H1 (cell line): Measurements from ENCODE around the gene MVD. TPM values are rescaled to one million over a fixed set of nuclear protein-coding genes. Genes with fewer than 3 reads are reported as not detected.

Experiments used
- ATF2 ChIP-seq: IDR thresholded peaks from 2 replicates; pipeline ENCODE4 v1.6.1; 2012; ENCODE audit warnings: low read length, inconsistent platforms
- BRCA1 ChIP-seq: IDR thresholded peaks from 2 replicates; pipeline ENCODE4 v1.6.1; 2012; ENCODE audit warnings: low read depth, low read length, improper control_type of control experiment
- CBX5 ChIP-seq: fragments of 300-800, 300-1000 bp; sonication (generic); IDR thresholded peaks from 2 replicates; pipeline ENCODE4 v1.7.1; 2016; ENCODE audit warnings: antibody characterized with exemption, low read length, low read depth
- CBX8 ChIP-seq: fragments of 300-800, 300-1000 bp; sonication (generic); IDR thresholded peaks from 2 replicates; pipeline ENCODE4 v1.7.1; 2016; ENCODE audit warnings: low read depth, low read length, borderline replicate concordance
- CHD2 ChIP-seq: IDR thresholded peaks from 2 replicates; pipeline ENCODE4 v1.6.1; 2012; ENCODE audit warnings: low read length, improper control_type of control experiment
- CTBP2 ChIP-seq: IDR thresholded peaks from 2 replicates; pipeline ENCODE4 v1.7.0; 2011; ENCODE audit warnings: borderline replicate concordance, mild to moderate bottlenecking, moderate library complexity, mixed read lengths, low read length; ENCODE audit not compliant: insufficient read depth, insufficient read length
- EZH2 ChIP-seq: fragments of 200-600 bp; sonication (generic); IDR thresholded peaks from 2 replicates; pipeline ENCODE4 v1.7.1; 2012; ENCODE audit warnings: low read depth, mild to moderate bottlenecking, moderate library complexity, low read length, inconsistent platforms; ENCODE audit not compliant: severe bottlenecking
- KDM5A ChIP-seq: fragments of 200-600 bp; IDR thresholded peaks from 2 replicates; pipeline ENCODE4 v1.7.1; 2012; ENCODE audit warnings: mild to moderate bottlenecking, low read length, inconsistent platforms, mixed read lengths
- RAD21 ChIP-seq, 2 experiments: IDR thresholded peaks in 1 of 2; conservative IDR thresholded peaks in 1 of 2; 2 replicates each; pipeline ENCODE4 v1.6.1; 2011; ENCODE audit warnings: low read depth in 2 of 2, low read length in 2 of 2, improper control_type of control experiment in 1 of 2, inconsistent platforms in 1 of 2, mild to moderate bottlenecking in 1 of 2, moderate library complexity in 1 of 2
- RBBP5 ChIP-seq: IDR thresholded peaks from 2 replicates; pipeline ENCODE4 v1.7.1; 2012; ENCODE audit warnings: low read depth, mild to moderate bottlenecking, inconsistent platforms, low read length, moderate library complexity, borderline replicate concordance
- SP4 ChIP-seq: IDR thresholded peaks from 2 replicates; pipeline ENCODE4 v1.6.1; 2012; ENCODE audit warnings: low read length, inconsistent platforms
- SRF ChIP-seq: IDR thresholded peaks from 2 replicates; pipeline ENCODE4 v1.6.1; 2011; ENCODE audit warnings: mild to moderate bottlenecking, low read depth, low read length, moderate library complexity
- SUZ12 ChIP-seq: fragments of 200-600 bp; sonication (generic); IDR thresholded peaks from 2 replicates; pipeline ENCODE4 v1.6.1; 2012; ENCODE audit warnings: mild to moderate bottlenecking, inconsistent platforms, low read length, moderate library complexity, mixed read lengths
- polyA plus RNA-seq, 7 experiments: library from polyadenylated mRNA; depleted of rRNA in 3 of 7; stranded (reverse) in 5 of 7; unstranded in 2 of 7; fragments of >200 nt in 5 of 7; fragments of 200-250 nt in 2 of 7; gene quantifications; 1 replicate in 5 of 7; 2 replicates in 1 of 7; 4 replicates in 1 of 7; pipeline versions ENCODE4 v1.2.1 to v1.2.3, GENCODE V29; 2011 to 2013; ENCODE audit warnings: missing spikeins in 2 of 7, mixed read lengths in 2 of 7
- total RNA-seq: library from RNA; stranded (reverse); fragmentation: NEBNext Ultra II Directional; extraction: Animal tissue kit (Norgen Biotek cat#: 25700); gene quantifications from 2 replicates; pipeline ENCODE4 v1.2.1, GENCODE V29; 2021

Gene MVD
- total and polyA plus RNA-seq, 2 of the 8 experiments (the other 6 are each of a cell fraction or from before 2014, with no cell fraction given) = 47.2 to 77.3 TPM

GRCh38 chr16:88614818-88615580 is 47.9 kb downstream of the MVD start (continued):
- TF ChIP-seq ATF2 (no peak), EZH2 (no peak), SP4 (no peak), CTBP2 (no peak), KDM5A (no peak), SRF (no peak), CBX8 (no peak), RAD21 (IDR thresholded peaks at IDR 0.05 in 1 of 2, conservative IDR thresholded peaks at IDR 0.05 in 1 of 2; ENCODE audit: low read depth in 2 of 2, low read length in 2 of 2) (no peak), CHD2 (no peak), SUZ12 (no peak), CBX5 (no peak), RBBP5 (no peak), BRCA1 (no peak)
